ENCODE data around the gene IL31RA.

Gene IL31RA

DNA sequence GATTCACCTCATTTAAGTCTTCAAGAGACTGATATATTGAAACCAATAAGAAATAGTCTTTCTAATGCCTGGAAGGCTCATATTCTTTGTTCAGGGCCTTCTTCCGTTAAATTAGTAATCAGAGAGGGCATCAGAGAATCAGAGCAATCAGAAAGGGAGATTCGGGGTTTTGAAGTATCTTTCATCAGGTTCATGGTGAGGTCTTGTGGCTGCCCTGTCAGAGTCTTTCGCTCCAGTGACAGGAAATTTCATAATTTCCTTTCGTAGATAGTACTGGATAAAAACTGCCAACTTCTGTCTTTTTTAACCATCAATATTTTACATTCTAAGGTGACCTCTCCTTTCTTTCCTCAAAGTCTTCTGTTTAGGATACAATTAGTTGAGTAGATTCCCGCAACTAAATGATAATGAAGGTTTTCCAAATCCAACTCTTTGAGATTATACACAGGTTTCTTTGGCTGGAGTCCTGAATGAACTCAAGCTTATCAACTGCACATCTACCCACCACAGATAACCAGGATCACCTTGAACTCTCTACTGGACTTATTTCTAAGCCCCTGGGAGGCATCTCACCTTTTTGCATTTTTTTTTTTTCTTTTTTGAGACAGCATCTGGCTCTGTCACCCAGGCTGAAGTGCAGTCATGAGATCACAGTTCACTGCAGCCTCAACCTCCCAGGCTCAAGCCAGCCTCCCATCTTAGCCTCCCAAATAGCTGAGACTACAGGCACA lies 5.5 kb downstream of the IL31RA start:
- Histone ChIP-seq H3K27me3 (replicated peaks; ENCODE audit: insufficient read depth, low read length) (no peaks in the 10 kb centered on the region), H4K20me1 (ENCODE audit: insufficient read depth, low read length) (no peaks in the 10 kb centered on the region), H3K4me1 (ENCODE audit: low read length) (peaks cover 7% of the 10 kb centered on the region; the same call in 1 of the 2 replicates), H3K9me2 (replicated peaks; ENCODE audit: insufficient read depth, low read length) (no peaks in the 10 kb centered on the region), H3F3A (ENCODE audit: insufficient read depth, low read length) (no peaks in the 10 kb centered on the region), H3K9me3 (replicated peaks; ENCODE audit: insufficient read depth, low read length) (no peaks in the 10 kb centered on the region), H3K4me2 (ENCODE audit: low read depth, low read length) (no peak overlapping the region), H3K36me3 (replicated peaks; ENCODE audit: insufficient read depth, low read length) (no peaks in the 10 kb centered on the region), H2AFZ (ENCODE audit: low read length) (no peak overlapping the region), H3K4me3 (ENCODE audit: low read length) (no peak overlapping the region), H3K27ac (ENCODE audit: low read length) (no peak overlapping the region), H3K79me2 (ENCODE audit: low read length) (no peaks in the 10 kb centered on the region), H3K9ac (ENCODE audit: low read length) (no peak overlapping the region)
- no peak for DNase-seq
- TF ChIP-seq EZH2 (optimal IDR thresholded peaks at IDR 0.05; ENCODE audit: low read depth, low read length) (no peak), EZH2phosphoT487 (IDR thresholded peaks at IDR 0.05; ENCODE audit: low read length) (no peak)
- TF ChIP-seq, protein P1, sequence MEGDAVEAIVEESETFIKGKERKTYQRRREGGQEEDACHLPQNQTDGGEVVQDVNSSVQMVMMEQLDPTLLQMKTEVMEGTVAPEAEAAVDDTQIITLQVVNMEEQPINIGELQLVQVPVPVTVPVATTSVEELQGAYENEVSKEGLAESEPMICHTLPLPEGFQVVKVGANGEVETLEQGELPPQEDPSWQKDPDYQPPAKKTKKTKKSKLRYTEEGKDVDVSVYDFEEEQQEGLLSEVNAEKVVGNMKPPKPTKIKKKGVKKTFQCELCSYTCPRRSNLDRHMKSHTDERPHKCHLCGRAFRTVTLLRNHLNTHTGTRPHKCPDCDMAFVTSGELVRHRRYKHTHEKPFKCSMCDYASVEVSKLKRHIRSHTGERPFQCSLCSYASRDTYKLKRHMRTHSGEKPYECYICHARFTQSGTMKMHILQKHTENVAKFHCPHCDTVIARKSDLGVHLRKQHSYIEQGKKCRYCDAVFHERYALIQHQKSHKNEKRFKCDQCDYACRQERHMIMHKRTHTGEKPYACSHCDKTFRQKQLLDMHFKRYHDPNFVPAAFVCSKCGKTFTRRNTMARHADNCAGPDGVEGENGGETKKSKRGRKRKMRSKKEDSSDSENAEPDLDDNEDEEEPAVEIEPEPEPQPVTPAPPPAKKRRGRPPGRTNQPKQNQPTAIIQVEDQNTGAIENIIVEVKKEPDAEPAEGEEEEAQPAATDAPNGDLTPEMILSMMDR (IDR thresholded peaks at IDR 0.05; ENCODE audit: low read length) = no peak

DNA sequence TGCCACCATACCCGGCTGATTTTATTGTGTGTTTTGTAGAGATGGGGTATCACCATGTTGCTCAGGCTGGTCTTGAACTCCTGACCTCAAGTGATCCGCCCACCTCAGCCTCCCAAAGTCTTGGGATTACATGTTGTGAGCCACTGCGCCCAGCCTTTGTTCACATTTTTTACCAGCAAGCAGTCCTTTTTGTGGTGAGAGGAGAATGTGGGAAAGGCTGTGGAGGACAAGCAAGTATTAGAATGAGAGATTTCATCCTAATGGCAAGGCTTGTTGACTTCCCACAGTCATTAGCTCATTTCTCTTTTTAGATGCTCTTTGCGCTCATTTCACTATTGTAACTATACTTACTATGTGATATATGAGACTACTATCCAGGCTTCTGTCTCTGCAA lies 6.1 kb downstream of the IL31RA start:
- Histone ChIP-seq H3K4me3 (ENCODE audit: low read length) (no peak overlapping the region), H3K9ac (ENCODE audit: low read length) (no peak overlapping the region), H3K4me2 (ENCODE audit: low read depth, low read length) (no peak overlapping the region), H3K27ac (ENCODE audit: low read length) (no peak overlapping the region), H3K4me1 (ENCODE audit: low read length) (peaks cover 7% of the 10 kb centered on the region; the same call in 1 of the 2 replicates), H3F3A (ENCODE audit: insufficient read depth, low read length) (no peaks in the 10 kb centered on the region), H2AFZ (ENCODE audit: low read length) (no peak overlapping the region), H3K9me3 (replicated peaks; ENCODE audit: insufficient read depth, low read length) (no peaks in the 10 kb centered on the region), H3K27me3 (replicated peaks; ENCODE audit: insufficient read depth, low read length) (no peaks in the 10 kb centered on the region), H3K36me3 (replicated peaks; ENCODE audit: insufficient read depth, low read length) (no peaks in the 10 kb centered on the region), H4K20me1 (ENCODE audit: insufficient read depth, low read length) (no peaks in the 10 kb centered on the region), H3K79me2 (ENCODE audit: low read length) (no peaks in the 10 kb centered on the region), H3K9me2 (replicated peaks; ENCODE audit: insufficient read depth, low read length) (no peaks in the 10 kb centered on the region)
- no peak for DNase-seq
- TF ChIP-seq, protein P1 (IDR thresholded peaks at IDR 0.05; ENCODE audit: low read length) = no peak
- no peak for TF ChIP-seq EZH2phosphoT487 (IDR thresholded peaks at IDR 0.05; ENCODE audit: low read length)
- no peak for TF ChIP-seq EZH2 (optimal IDR thresholded peaks at IDR 0.05; ENCODE audit: low read depth, low read length)

DNA sequence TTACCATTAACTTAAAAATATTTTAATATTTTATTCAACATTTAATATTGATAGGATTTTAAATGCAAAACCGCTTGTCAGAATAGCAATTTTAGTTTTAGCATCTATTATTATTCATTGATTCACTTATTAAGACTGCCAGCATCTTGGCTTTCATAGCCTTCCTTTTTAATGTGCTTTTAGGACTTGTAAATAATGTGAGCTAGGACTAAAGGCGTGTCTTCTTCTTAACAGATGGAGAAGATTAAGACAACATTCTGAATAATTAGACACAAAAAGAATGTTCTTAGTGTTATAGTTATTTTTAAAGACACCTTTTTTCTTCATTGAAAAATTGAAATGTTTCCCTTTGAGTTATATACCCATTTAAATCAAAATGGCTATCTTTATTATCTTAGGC lies 6.9 kb downstream of the IL31RA start:
- H3K27me3 ChIP-seq (replicated peaks; ENCODE audit: insufficient read depth, low read length) = no peaks in the 10 kb centered on the region
- no peaks in the 10 kb centered on the region for H3K79me2 ChIP-seq (ENCODE audit: low read length)
- no peak for DNase-seq
- H3K36me3 ChIP-seq (replicated peaks; ENCODE audit: insufficient read depth, low read length) = no peaks in the 10 kb centered on the region
- TF ChIP-seq, protein P1 (IDR thresholded peaks at IDR 0.05; ENCODE audit: low read length) = no peak
- TF ChIP-seq EZH2phosphoT487 (IDR thresholded peaks at IDR 0.05; ENCODE audit: low read length) (no peak), EZH2 (optimal IDR thresholded peaks at IDR 0.05; ENCODE audit: low read depth, low read length) (no peak)
- H3K9me3 ChIP-seq (replicated peaks; ENCODE audit: insufficient read depth, low read length) = no peaks in the 10 kb centered on the region
- no peak overlapping the region for H3K27ac ChIP-seq (ENCODE audit: low read length)
- H3K9me2 ChIP-seq (replicated peaks; ENCODE audit: insufficient read depth, low read length) = no peaks in the 10 kb centered on the region
- H3K4me2 ChIP-seq (ENCODE audit: low read depth, low read length) = no peak overlapping the region
- peaks cover 7% of the 10 kb centered on the region; the same call in 1 of the 2 replicates for H3K4me1 ChIP-seq (ENCODE audit: low read length)
- H3K9ac ChIP-seq (ENCODE audit: low read length) = no peak overlapping the region
- no peak overlapping the region for H2AFZ ChIP-seq (ENCODE audit: low read length)
- H3F3A ChIP-seq (ENCODE audit: insufficient read depth, low read length) = no peaks in the 10 kb centered on the region
- no peak overlapping the region for H3K4me3 ChIP-seq (ENCODE audit: low read length)
- H4K20me1 ChIP-seq (ENCODE audit: insufficient read depth, low read length) = no peaks in the 10 kb centered on the region

Data from MM.1S (cell line).